Astrocyte (in vitro differentiated cells and primary cell): ENCODE data around the gene GMNC. TPM values are rescaled to one million over a fixed set of nuclear protein-coding genes. Genes with fewer than 3 reads are reported as not detected.

Experiments used
- DNase-seq: peaks from one replicate; pipeline ENCODE4 v3.0.0-alpha.2; 2010; ENCODE audit warnings: low read depth
- FAIRE-seq: peaks from 2 replicates; lab custom pipeline; 2011; peaks lifted over from hg19 to GRCh38; lab: Jason Lieb, UNC
- H2AFZ ChIP-seq: 2 replicates; pipeline ENCODE4 v1.6.0; 2012; ENCODE audit warnings: low read depth, low read length, inconsistent platforms
- H3K27ac ChIP-seq: 2 replicates; pipeline ENCODE4 v1.5.1; 2011; ENCODE audit warnings: low read depth, low read length, inconsistent platforms
- H3K27me3 ChIP-seq: 2 replicates; pipeline ENCODE4 v1.6.0; 2011; ENCODE audit warnings: low read length, inconsistent platforms; ENCODE audit not compliant: insufficient read depth
- H3K36me3 ChIP-seq: 2 replicates; pipeline ENCODE4 v1.5.1; 2011; ENCODE audit warnings: low read length, inconsistent platforms; ENCODE audit not compliant: insufficient read depth
- H3K4me1 ChIP-seq: 2 replicates; pipeline ENCODE4 v1.5.1; 2011; ENCODE audit warnings: low read length, inconsistent platforms; ENCODE audit not compliant: insufficient read depth
- H3K4me2 ChIP-seq: 2 replicates; pipeline ENCODE4 v1.6.0; 2012; ENCODE audit warnings: low read length, inconsistent platforms
- H3K4me3 ChIP-seq: 2 replicates; pipeline ENCODE4 v1.5.1; 2011; ENCODE audit warnings: low read depth, mild to moderate bottlenecking, low read length, inconsistent platforms; ENCODE audit not compliant: insufficient read depth
- H3K79me2 ChIP-seq: 2 replicates; pipeline ENCODE4 v1.6.0; 2012; ENCODE audit warnings: mild to moderate bottlenecking, low read length, inconsistent platforms; ENCODE audit not compliant: insufficient read depth
- H3K9ac ChIP-seq: 2 replicates; pipeline ENCODE4 v1.6.0; 2012; ENCODE audit warnings: mild to moderate bottlenecking, low read length, inconsistent platforms
- H3K9me3 ChIP-seq: 2 replicates; pipeline ENCODE4 v1.5.1; 2012; ENCODE audit warnings: low read depth, mild to moderate bottlenecking, low read length, inconsistent platforms; ENCODE audit not compliant: insufficient read depth
- H4K20me1 ChIP-seq: 2 replicates; pipeline ENCODE4 v1.6.0; 2012; ENCODE audit warnings: low read length, inconsistent platforms; ENCODE audit not compliant: insufficient read depth
- H3K27ac Mint-ChIP-seq: one replicate; pipeline ENCODE4 v1.8.0; 2021; ENCODE audit warnings: mild to moderate bottlenecking, mixed read lengths; ENCODE audit not compliant: unreplicated experiment
- H3K27me3 Mint-ChIP-seq: one replicate; pipeline ENCODE4 v1.8.0; 2021; ENCODE audit warnings: low read depth, mixed read lengths; ENCODE audit not compliant: unreplicated experiment
- H3K36me3 Mint-ChIP-seq: one replicate; pipeline ENCODE4 v1.8.0; 2021; ENCODE audit warnings: low read depth, mixed read lengths; ENCODE audit not compliant: unreplicated experiment
- H3K4me1 Mint-ChIP-seq: one replicate; pipeline ENCODE4 v1.8.0; 2021; ENCODE audit warnings: low read depth, mixed read lengths; ENCODE audit not compliant: unreplicated experiment
- H3K4me3 Mint-ChIP-seq: one replicate; pipeline ENCODE4 v1.8.0; 2021; ENCODE audit warnings: mild to moderate bottlenecking, moderate library complexity, mixed read lengths; ENCODE audit not compliant: unreplicated experiment
- H3K9me3 Mint-ChIP-seq: one replicate; pipeline ENCODE4 v1.8.0; 2021; ENCODE audit warnings: mild to moderate bottlenecking, mixed read lengths; ENCODE audit not compliant: unreplicated experiment
- CTCF ChIP-seq: IDR thresholded peaks from 2 replicates; pipeline ENCODE4 v1.5.1; 2011; ENCODE audit warnings: low read depth, mild to moderate bottlenecking, inconsistent platforms, low read length, moderate library complexity; ENCODE audit not compliant: insufficient read depth
- EZH2 ChIP-seq: IDR thresholded peaks from 2 replicates; pipeline ENCODE4 v1.6.1; 2012; ENCODE audit warnings: mild to moderate bottlenecking, low read length, inconsistent platforms; ENCODE audit not compliant: insufficient read depth
- total RNA-seq: library from RNA; stranded (reverse); gene quantifications from 2 replicates; pipeline ENCODE4 v1.2.1, GENCODE V29; 2021

Gene GMNC
- total RNA-seq, 1 donor from 2014 or later, result 0.75 TPM

- Mint-ChIP-seq H3K36me3 (no peaks in the 10 kb centered on the region), H3K4me1 (peaks cover 2% of the 10 kb centered on the region), H3K4me3 (no peak overlapping the region), H3K27ac (no peak overlapping the region), H3K9me3 (no peaks in the 10 kb centered on the region), H3K27me3 (peaks cover 4% of the 10 kb centered on the region)
- no peak for FAIRE-seq
- no peak overlapping the region for H3K4me2 ChIP-seq
- no peaks in the 10 kb centered on the region for H3K36me3 ChIP-seq
- no peak overlapping the region for H3K4me3 ChIP-seq
- H3K27me3 ChIP-seq, result no peaks in the 10 kb centered on the region
- DNase-seq, result no peak
- H3K9ac ChIP-seq, result no peak overlapping the region
- no peaks in the 10 kb centered on the region for H4K20me1 ChIP-seq
- TF ChIP-seq CTCF, result no peak
- no peak for TF ChIP-seq EZH2
- no peaks in the 10 kb centered on the region for H3K79me2 ChIP-seq
- H3K4me1 ChIP-seq, result no peaks in the 10 kb centered on the region
- no peaks in the 10 kb centered on the region for H3K9me3 ChIP-seq
- no peak overlapping the region for H2AFZ ChIP-seq
- H3K27ac ChIP-seq, result no peak overlapping the region
These were observed 4.6 kb upstream of the GMNC start for GRCh38 chr3:190867071-190867470.

- Histone ChIP-seq H3K27me3 (peaks cover 2% of the 10 kb centered on the region), H2AFZ (no peak overlapping the region), H3K9ac (no peak overlapping the region), H3K27ac (no peak overlapping the region), H3K9me3 (no peaks in the 10 kb centered on the region), H3K4me2 (no peak overlapping the region), H3K79me2 (no peaks in the 10 kb centered on the region), H3K4me1 (no peaks in the 10 kb centered on the region), H3K4me3 (no peak overlapping the region), H3K36me3 (no peaks in the 10 kb centered on the region), H4K20me1 (no peaks in the 10 kb centered on the region)
- no peak for FAIRE-seq
- no peak overlapping the region for H3K27ac Mint-ChIP-seq
- TF ChIP-seq EZH2, result no peak
- TF ChIP-seq CTCF, result no peak
- H3K9me3 Mint-ChIP-seq, result no peaks in the 10 kb centered on the region
- no peak overlapping the region for H3K4me3 Mint-ChIP-seq
- H3K4me1 Mint-ChIP-seq, result peaks cover 2% of the 10 kb centered on the region
- H3K27me3 Mint-ChIP-seq, result peaks cover 9% of the 10 kb centered on the region
- DNase-seq, result no peak
- no peaks in the 10 kb centered on the region for H3K36me3 Mint-ChIP-seq
These were observed 3.3 kb upstream of the GMNC start for GRCh38 chr3:190865828-190866227.

GRCh38 chr3:190865419-190865818 lies 2.9 kb upstream of the GMNC start:
- no peaks in the 10 kb centered on the region for H3K36me3 ChIP-seq
- no peaks in the 10 kb centered on the region for H3K9me3 Mint-ChIP-seq
- H2AFZ ChIP-seq, result no peak overlapping the region
- H3K4me1 Mint-ChIP-seq, result no peaks in the 10 kb centered on the region
- no peak overlapping the region for H3K4me2 ChIP-seq
- H3K36me3 Mint-ChIP-seq, result no peaks in the 10 kb centered on the region
- no peaks in the 10 kb centered on the region for H3K79me2 ChIP-seq
- peaks cover 12% of the 10 kb centered on the region for H3K27me3 Mint-ChIP-seq
- H3K27ac Mint-ChIP-seq, result no peak overlapping the region
- DNase-seq, result no peak
- H3K27ac ChIP-seq, result no peak overlapping the region
- no peak overlapping the region for H3K9ac ChIP-seq
- TF ChIP-seq EZH2 (no peak), CTCF (no peak)
- peaks cover 5% of the 10 kb centered on the region for H3K27me3 ChIP-seq
- no peak overlapping the region for H3K4me3 Mint-ChIP-seq
- no peak overlapping the region for H3K4me3 ChIP-seq
- no peaks in the 10 kb centered on the region for H3K4me1 ChIP-seq
- no peak for FAIRE-seq
- no peaks in the 10 kb centered on the region for H3K9me3 ChIP-seq
- no peaks in the 10 kb centered on the region for H4K20me1 ChIP-seq
